Stimulated activated CD8-positive, alpha-beta memory T cell treated with anti-CD3 and anti-CD28 coated beads, Interleukin-15, amount 100 ng/mL, for 48 hours (primary cell): ENCODE results near the gene GNG12.

ENCODE experiments used
- DNase-seq, 2 donors: peaks; one replicate each; pipeline ENCODE4 v3.0.0-alpha.2; 2020; ENCODE audit warnings: low read depth in 2 of 2

Gene GNG12

GRCh38 chr1:67840449-67840848 is 7.2 kb upstream of the GNG12 start:
- DNase-seq: no peak

DNA sequence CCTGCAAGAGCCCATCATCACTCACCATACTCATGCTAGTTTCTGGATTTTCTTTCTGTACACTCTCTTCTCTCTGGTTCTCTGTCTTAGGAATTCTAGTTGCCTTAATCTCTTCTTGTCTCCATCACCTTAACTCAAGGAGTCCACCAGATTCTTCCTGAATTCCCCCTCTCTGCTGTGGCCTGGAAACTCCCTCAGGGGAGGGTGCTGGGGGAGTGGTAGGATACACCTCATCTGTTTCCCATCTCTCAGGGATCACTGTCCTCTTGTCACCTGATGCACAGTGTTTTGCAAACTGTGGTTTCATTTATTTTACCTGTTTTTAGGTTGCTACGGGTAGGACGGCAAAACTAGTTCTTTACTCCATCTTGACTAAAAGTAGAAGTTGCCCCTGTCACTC is 6.6 kb upstream of the GNG12 start:
- no peak for DNase-seq

GRCh38 chr1:67838180-67838910 is 5.1 kb upstream of the GNG12 start:
- no peak for DNase-seq

DNA sequence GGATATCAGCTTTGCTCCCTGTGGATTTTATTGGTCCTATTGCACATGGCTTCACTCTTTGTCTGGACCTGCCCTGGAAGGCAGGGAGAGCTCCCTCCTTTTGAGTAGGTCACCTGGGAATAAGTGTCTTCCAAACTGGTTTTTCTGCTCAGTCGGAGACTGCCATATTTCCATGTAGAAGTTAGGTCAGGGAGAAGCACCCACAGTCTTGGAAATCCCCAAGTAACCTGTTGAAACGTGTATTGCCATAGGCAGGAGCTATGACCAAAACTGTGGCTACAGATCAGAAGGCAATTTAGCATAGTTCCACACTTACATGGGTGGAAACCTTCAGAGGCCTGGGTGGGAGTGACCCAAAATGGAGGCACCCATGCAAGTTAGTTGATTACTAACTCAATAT is 3.5 kb upstream of the GNG12 start:
- DNase-seq: no peak

DNA sequence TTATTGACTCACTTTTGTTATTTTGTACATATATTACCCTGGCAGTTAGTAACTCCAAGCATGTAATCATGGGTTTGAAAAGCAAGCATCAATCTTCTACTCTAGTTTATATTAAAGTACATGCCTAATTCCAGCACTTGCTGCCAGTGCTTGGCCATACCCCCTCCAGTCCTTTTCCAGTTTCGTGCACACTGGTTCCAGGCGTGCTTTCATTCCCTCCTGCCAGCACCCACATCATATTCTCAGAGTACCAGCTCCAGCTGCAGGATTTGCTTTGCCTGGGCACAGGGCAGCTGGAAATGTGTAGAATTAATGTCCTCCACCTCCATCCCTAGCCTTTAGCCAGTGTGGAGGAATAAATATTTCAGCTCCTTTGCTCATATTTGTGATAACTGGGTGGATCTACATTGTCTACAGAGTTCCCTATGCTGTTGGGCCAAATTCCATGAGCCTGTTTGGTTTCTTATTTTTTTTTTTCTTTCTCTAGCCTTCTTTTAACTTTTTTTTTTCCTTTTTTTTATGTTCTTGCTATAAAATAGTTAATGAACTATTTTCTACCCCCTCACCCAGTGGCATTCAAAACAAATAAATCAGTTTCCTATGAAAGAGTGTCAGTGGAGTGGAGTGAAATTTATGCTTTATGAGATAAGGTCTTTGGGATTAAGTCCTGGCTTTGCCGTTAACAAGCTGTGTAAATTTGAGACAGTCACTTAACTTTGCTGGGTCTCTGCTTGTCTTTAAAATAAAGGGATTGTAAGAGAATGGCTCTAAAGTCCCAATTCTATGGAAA is 2.6 kb upstream of the GNG12 start:
- DNase-seq: no peak

DNA sequence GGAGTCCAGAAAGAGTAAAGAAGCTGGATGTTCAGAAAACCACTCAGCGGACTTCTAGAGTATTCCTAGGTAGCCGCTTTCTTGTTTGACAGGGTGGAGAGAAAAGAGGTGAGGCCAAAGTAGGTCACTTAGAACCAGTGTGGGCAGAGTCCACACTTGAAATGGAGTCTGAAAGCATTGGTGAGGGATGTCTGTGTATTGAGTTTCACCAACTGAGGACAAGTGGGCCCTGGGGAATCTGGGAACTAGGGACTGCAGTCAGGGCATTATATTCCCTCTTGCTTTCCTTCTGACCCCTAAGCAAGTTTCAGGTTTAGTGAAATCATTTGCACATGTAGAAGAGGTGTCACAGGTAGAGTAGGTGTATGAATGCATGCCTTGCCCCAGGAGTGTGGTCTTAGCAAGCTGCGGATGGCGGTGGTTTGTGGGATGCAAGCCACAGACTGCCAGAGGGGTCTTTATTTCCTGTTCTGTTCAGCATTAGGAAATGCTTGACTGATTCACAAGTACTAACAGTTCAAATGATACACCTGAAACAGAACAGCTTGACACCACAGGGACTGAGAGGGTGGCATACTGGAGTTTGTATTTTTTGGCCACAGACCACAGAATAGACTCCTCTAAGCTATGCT is 1.1 kb upstream of the GNG12 start:
- DNase-seq: no peak

- no peak for DNase-seq
Measured at GRCh38 chr1:67833602-67833940, 304 bp upstream of the GNG12 start.

DNA sequence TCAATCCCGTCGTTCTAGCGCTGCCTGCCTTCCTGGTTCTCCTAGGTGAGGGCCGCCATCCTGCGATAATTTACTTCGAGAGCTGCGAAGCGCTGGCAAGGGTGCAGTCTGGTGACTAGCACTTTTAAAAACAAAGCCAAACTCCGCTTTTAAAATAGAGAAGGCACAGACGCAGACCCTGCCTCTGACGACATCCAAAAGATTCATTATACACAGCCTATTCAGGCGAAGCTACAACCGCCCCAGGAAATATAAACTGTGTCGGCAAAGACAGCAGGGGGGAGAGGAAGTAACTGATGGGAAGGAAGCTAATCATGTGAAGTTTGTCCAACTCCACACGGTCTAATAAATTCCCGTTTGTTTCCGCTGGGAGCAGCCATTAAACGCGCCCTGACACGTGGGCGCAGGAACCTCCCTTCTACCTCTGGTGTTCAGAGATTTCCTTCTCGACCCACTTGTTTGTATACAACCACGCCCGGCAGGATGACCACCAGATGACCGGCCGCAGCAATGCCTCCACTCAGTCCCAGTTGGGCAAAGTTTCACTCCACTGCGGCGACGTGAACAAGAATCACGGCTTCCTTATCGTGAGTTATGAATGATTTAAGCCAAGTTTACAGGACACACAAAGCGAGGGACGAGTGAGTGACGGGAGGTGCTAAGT is 1.3 kb downstream of the GNG12 start:
- no peak for DNase-seq

- no peak for DNase-seq
Measured at GRCh38 chr1:67830928-67831830, 2.1 kb downstream of the GNG12 start.

DNA sequence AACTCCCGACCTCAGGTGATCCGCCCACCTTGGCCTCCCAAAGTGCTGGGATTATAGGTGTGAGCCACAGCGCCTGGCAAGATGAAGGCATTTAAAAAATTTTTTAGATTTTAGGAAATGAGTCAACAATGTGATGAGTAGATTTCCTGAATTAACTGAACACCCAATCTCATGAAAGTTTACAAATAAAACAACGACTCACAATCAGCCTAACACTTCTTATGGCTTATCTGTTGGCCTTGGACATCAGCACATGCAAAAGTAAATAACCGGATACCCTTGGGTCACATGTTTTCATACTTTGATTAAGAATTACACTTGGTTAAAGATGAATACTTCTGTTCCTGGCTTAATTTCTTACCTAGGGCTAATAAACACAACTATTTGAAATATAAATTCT is 3.0 kb downstream of the GNG12 start:
- no peak for DNase-seq

- DNase-seq: no peak
Measured at GRCh38 chr1:67827688-67828087, 5.6 kb downstream of the GNG12 start.

DNA sequence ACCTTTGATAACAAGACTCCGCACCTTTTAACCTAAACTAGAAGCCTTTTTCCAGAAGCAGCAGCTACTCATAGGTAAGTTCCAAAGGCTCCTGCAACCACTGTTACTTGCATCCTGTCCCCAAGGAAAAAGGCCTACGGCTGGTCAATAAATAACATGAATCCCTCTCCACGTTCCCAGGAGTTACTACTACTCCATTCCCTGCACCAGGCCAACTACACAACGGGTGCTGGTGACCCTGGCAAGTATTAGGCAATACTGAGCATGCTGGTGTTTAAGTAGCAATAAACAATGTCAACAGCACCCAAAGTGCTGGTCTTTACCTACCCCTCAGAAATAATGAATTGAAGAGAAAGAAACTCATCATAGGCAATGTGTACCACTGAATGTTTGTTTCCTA is 7.7 kb downstream of the GNG12 start:
- DNase-seq: no peak

- no peak for DNase-seq
Measured at GRCh38 chr1:67824766-67825165, 8.5 kb downstream of the GNG12 start.

GRCh38 chr1:67823615-67824014 is 9.7 kb downstream of the GNG12 start:
- DNase-seq: no peak

DNA sequence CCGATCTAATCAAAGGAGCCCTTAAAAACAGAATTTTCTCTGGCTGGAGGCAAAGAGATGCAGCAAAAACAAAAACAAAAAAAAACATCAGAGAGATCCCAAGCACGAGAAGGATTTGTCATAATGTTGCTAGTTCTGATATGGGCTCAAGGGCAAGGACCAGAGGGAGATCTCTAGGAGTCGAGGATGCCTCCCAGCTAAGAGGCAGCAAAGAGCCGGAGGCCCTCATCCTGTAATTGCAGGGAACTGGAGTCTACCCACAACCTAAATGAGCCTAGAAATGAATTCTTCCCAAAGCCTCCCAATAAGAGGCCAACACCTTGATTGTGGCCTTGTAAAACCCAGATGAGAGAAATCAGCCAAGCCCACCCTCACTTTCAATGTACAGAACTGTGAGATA is 12.0 kb downstream of the GNG12 start:
- no peak for DNase-seq

DNA sequence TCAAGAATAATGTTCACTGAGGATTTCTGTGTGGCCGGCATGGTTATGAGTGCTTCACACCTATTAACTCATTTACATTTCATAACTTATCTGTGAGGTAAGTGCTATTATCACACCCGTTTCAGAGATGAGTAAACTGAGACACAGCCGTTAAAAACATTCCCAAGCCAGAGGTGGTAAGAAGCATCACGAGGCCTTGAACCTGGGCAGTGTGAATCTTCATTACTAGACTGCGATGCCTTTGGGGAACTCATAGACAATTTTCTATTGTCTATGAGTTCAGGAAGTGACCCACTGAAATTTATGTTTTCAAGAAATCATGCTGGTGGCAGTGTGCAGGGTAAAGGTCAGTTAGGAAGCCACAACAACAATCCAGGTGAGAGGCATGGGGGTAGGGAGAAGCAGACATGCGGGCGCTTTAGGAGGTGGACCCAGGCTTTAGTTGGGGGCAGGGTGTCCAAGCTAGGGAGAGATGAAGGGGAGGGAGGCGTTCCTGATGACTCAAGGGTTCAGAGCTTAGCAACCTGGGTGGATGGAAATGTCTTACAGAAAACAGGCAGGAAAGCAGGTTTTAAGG is 14.5 kb downstream of the GNG12 start:
- no peak for DNase-seq

DNA sequence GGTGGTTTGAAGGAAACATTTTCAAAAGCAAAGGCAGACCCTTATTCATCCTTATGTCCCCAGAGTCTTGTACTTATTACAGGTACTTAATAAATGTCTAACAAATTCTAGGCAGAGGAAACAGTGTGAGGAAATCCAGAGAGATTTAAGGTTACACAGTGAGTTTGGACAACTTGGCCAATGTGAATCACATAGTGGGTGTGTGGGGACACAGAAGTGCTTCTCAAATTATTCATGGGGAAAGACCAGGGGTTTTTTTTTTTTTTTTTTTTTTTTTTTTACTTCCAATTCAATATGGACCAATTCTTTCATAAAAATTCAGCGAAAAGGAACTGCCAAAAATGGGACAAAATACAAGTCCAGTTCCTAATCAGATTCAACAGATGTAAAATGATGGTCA is 15.1 kb downstream of the GNG12 start:
- DNase-seq: no peak

GRCh38 chr1:67817319-67817718 is 15.9 kb downstream of the GNG12 start:
- no peak for DNase-seq

GRCh38 chr1:67816506-67816905 is 16.8 kb downstream of the GNG12 start:
- no peak for DNase-seq

DNA sequence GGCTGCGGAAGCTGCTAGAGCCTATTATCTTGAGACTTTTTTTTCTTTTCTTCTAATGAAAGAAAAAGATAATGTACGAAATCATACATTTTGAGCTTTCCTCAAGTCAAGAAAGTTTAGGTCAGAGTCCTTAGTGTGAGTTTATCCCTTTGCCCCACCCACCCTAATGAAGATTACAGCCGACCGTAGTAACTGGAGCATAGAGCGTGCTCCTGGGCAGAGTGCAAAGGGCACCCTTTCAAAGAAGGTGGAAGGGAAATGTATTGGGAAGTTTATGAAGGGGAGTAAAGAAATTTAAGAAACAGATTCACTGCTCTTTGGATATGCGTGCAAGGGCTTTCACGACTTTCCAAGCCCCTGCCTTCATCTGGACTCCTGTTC is 17.2 kb downstream of the GNG12 start:
- DNase-seq: no peak
